Measurements from ENCODE around the gene CSF3R. TPM values are rescaled to one million over a fixed set of nuclear protein-coding genes. Genes with fewer than 3 reads are reported as not detected.

CSF3R gene
- total RNA-seq, 1 experiment from 2014 or later, result not detected

GRCh38 chr1:36475341-36475740 lies 7.4 kb downstream of the CSF3R start:
- peaks cover 4% of the 10 kb centered on the region for H4K20me1 ChIP-seq (ENCODE audit: control insufficient read depth, insufficient read depth, insufficient read length)
- H3T11ph ChIP-seq (ENCODE audit: low read length), result no peak overlapping the region
- H3K79me2 ChIP-seq (ENCODE audit: insufficient read depth, low read length), result no peaks in the 10 kb centered on the region
- no peak overlapping the region for H3K4me2 ChIP-seq (ENCODE audit: insufficient read depth, insufficient read length, low read length)
- Mint-ChIP-seq H3K4me1 (peaks cover 2 to 8% of the 10 kb centered on the region in 2 experiments; a peak in 1 of 4 replicates), H3K27ac (no peak overlapping the region), H3K4me3 (no peak overlapping the region), H3K9me3 (no peaks in the 10 kb centered on the region), H3K36me3 (ENCODE audit: insufficient read depth in 1 of 3, low read depth in 3 of 3) (no peaks in the 10 kb centered on the region), H3K27me3 (ENCODE audit: low read depth) (peaks cover 47% of the 10 kb centered on the region)
- H2BK12ac ChIP-seq (ENCODE audit: insufficient read length, low read depth, low read length), result no peak overlapping the region
- no peak overlapping the region for H2AK5ac ChIP-seq (ENCODE audit: insufficient read length, low read length)
- H3K27ac ChIP-seq (ENCODE audit: insufficient read length, low read depth, low read length), result no peak overlapping the region
- H3K18ac ChIP-seq (ENCODE audit: insufficient read length, low read depth, low read length), result no peak overlapping the region
- no peak overlapping the region for H2AFZ ChIP-seq (ENCODE audit: low read length)
- WGBS (ENCODE audit: extremely low coverage, insufficient read length, low lambda C conversion rate), result no CpG with 5 or more reads among the region's 9 CpGs
- H2BK120ac ChIP-seq (ENCODE audit: low read depth, low read length, poor library complexity, severe bottlenecking), result no peak overlapping the region
- no peak overlapping the region for H4K8ac ChIP-seq (replicated peaks; ENCODE audit: insufficient read length, low read depth, low read length)
- no peak overlapping the region for H3K56ac ChIP-seq (ENCODE audit: insufficient read length, low read depth, low read length)
- H3K4me1 ChIP-seq (ENCODE audit: insufficient read depth, low read length), result no peaks in the 10 kb centered on the region
- no peak overlapping the region for H4K5ac ChIP-seq (ENCODE audit: insufficient read length, low read depth, low read length)
- no peak overlapping the region for H3K4ac ChIP-seq (ENCODE audit: low read depth, low read length)
- no peaks in the 10 kb centered on the region for H3K9me3 ChIP-seq (ENCODE audit: control insufficient read depth, low read depth, low read length)
- H2BK5ac ChIP-seq (ENCODE audit: insufficient read length, low read length), result no peak overlapping the region
- H2BK20ac ChIP-seq (ENCODE audit: low read depth, low read length, poor library complexity, severe bottlenecking), result no peak overlapping the region
- H3K23ac ChIP-seq (ENCODE audit: insufficient read length, low read depth, low read length), result no peak overlapping the region
- no peak overlapping the region for H2BK15ac ChIP-seq (ENCODE audit: low read depth, low read length)
- no peaks in the 10 kb centered on the region; the same call in 1 of the 2 replicates for H3K27me3 ChIP-seq (ENCODE audit: insufficient read depth, low read length)
- no peaks in the 10 kb centered on the region for H3K79me1 ChIP-seq (ENCODE audit: insufficient read depth, low read depth, low read length, poor library complexity, severe bottlenecking)
- DNase-seq, result no peak
- H3K23me2 ChIP-seq (ENCODE audit: insufficient read length, low read depth, low read length, poor library complexity, severe bottlenecking), result no peaks in the 10 kb centered on the region
- no peak overlapping the region for H3K14ac ChIP-seq (ENCODE audit: insufficient read depth, low read length)
- TF ChIP-seq CTCF (conservative IDR thresholded peaks at IDR 0.05), result no peak
- no peak overlapping the region for H3K9ac ChIP-seq (ENCODE audit: extremely low read depth, insufficient read length, low read length)
- no peak overlapping the region for H4K91ac ChIP-seq (ENCODE audit: insufficient read length, low read depth, low read length)

All from H9 (cell line).